ENCODE measurements around the gene GALNT1.

DNA sequence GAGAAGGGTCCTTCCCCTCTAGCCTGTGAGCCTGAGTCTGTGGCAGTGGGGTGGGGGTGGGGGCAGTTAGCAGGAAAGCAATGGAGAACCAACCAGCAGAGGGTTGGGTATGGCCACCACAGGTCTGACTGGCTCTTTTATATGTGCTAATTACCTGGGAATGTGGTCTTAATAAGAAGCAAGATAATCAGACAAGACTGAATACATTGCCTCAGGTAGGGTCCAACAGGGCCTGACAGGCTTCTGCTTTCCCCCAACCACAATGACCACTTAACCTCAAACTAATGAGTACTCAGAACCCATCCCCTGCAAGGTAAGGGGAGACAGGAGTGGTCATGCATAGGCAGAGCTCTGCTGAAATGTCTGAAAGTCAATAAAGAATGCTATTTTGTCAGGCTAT is 39.2 kb upstream of the GALNT1 start:
- TF ChIP-seq, protein P1, sequence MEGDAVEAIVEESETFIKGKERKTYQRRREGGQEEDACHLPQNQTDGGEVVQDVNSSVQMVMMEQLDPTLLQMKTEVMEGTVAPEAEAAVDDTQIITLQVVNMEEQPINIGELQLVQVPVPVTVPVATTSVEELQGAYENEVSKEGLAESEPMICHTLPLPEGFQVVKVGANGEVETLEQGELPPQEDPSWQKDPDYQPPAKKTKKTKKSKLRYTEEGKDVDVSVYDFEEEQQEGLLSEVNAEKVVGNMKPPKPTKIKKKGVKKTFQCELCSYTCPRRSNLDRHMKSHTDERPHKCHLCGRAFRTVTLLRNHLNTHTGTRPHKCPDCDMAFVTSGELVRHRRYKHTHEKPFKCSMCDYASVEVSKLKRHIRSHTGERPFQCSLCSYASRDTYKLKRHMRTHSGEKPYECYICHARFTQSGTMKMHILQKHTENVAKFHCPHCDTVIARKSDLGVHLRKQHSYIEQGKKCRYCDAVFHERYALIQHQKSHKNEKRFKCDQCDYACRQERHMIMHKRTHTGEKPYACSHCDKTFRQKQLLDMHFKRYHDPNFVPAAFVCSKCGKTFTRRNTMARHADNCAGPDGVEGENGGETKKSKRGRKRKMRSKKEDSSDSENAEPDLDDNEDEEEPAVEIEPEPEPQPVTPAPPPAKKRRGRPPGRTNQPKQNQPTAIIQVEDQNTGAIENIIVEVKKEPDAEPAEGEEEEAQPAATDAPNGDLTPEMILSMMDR (IDR thresholded peaks at IDR 0.05), result no peak
- no peak for TF ChIP-seq POLR2A (IDR thresholded peaks at IDR 0.05)

All from testis (tissue), 2 donors.